ENCODE results near the gene GPR156. TPM values are rescaled to one million over a fixed set of nuclear protein-coding genes. Genes with fewer than 3 reads are reported as not detected.

The GPR156 gene
- total RNA-seq, 1 experiment from 2014 or later, result 1.1 TPM

DNA sequence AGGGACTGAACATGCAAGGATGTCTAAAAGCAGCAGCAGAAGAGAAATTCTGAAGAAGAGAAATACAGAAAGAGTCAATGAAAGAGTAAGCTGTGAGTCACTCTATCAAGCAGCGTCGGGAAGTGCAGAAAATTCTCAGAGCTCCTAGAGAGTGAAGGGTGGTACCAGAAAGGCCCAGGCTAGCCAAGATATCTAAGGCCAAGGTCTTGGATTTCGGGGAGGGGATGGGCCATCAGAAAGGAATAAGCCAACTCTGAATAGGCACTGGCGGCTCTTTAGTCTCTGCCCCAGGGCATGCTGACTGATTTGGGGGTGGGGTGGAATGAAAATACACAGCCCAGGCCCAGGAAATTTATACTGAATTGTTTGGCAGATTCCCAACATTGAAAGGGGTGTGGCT is 70.8 kb downstream of the GPR156 start:
- no peaks in the 10 kb centered on the region for H3K9me3 ChIP-seq
- DNase-seq, result peak; percentile 21
- H3K4me3 ChIP-seq, result no peak overlapping the region
- H3K36me3 ChIP-seq, result no peaks in the 10 kb centered on the region
- H3K27me3 ChIP-seq, result no peaks in the 10 kb centered on the region

DNA sequence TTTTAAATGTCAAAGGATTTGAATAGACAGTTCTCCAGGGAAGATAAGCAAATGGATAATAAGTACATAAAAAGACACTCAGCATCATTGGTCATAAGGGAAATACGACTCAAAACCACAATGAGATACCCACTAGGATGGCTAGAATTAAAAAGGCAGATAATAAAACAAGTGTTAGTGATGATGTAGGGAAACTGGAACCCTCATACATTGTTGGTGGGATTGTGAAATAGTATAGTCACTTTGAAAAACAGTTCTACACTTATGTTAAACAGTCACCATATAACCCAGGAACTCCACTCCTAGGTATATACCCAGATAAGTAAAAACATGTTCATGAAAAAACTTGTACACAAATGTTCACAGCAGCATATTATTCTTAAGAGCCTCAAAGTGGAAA is 72.5 kb downstream of the GPR156 start:
- DNase-seq, result no peak
- Histone ChIP-seq H3K36me3 (no peaks in the 10 kb centered on the region), H3K9me3 (no peaks in the 10 kb centered on the region; the same call in 1 of the 2 replicates), H3K27me3 (no peaks in the 10 kb centered on the region), H3K4me3 (no peak overlapping the region)

DNA sequence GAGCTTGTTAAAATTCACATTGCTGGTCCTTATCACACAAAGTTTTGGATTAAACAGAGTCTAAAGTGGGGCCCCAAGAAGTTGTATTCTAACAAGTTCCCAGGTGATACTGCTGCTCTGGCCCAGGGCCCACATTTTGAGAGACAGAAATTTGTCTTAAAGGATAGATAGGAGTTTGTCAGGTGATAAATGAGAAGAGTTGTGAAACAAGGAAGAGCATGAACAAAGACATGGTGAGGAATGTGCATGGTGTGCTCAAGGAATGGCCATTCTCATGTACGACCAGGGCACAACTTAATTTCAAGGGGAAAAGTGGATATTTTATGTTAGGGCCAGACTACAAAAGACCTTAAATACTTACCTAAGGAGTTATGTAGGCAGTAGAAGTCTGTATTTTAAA is 75.6 kb downstream of the GPR156 start:
- H3K27me3 ChIP-seq, result no peaks in the 10 kb centered on the region

DNA sequence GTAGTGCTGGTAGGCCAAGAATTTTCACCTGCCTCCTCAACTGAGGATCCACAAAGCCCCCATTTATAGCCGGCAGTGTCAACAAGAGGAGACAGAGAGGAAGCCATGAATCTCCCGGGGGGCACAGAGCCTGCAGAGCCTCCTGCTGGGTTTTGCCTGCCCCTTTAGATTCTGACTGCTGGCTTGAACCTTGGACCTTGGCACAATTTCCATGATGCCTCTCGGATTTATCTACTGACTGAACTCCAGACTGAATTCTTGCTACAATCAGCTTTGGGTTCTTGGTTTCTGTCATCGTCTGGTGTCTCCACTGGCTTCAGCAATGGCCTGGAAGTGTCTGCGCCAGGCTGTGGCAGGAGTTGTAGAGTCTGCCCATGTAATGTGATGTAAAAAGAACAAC is 80.7 kb downstream of the GPR156 start:
- Histone ChIP-seq H3K27me3 (no peaks in the 10 kb centered on the region), H3K4me3 (no peak overlapping the region), H3K36me3 (no peaks in the 10 kb centered on the region), H3K9me3 (no peaks in the 10 kb centered on the region; the same call in 1 of the 2 replicates)
- no peak for DNase-seq

More for the DNA sequence above, 75.6 kb downstream of the GPR156 start:
- Histone ChIP-seq H3K9me3 (no peaks in the 10 kb centered on the region; the same call in 1 of the 2 replicates), H3K36me3 (no peaks in the 10 kb centered on the region), H3K4me3 (no peak overlapping the region)
- no peak for DNase-seq

DNA sequence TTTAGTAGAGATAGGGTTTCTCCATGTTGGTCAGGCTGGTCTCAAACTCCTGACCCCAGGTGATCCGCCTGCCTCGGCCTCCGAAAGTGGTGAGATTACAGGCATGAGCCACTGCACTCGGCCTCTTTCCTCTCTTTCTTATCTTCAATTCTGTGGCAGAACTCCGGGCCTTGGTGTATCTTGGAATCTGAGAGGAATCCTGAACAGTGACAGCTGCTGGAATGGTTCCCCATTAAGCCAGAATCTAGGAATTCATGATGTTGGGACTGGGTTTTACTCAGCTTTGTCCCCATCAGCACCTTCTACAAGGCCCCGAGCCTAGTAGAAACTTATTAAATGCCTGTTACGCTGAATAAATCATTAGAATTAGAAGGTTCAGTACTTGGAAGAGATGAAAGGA is 81.4 kb downstream of the GPR156 start:
- no peaks in the 10 kb centered on the region; the same call in 1 of the 2 replicates for H3K9me3 ChIP-seq
- DNase-seq, result no peak

DNA sequence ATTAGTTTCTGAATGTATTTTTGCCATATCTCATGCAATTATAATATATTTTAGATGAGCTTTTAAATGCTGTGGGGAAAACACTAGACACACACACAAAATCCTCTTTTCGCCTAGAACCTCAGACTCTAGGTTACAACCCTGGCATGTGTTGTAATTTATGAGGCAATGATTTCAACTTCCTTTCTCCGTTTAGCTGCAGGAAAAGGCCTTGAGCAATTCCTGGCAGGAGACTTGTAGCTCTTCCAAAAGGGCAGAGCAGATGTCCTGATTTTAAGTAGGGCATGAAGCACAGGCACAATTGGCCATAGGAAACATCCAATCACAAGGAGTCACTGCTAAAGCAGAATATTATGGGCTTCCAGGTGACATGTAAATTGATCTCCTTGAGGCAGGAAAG is 82.0 kb downstream of the GPR156 start:
- Histone ChIP-seq H3K9me3 (no peaks in the 10 kb centered on the region; the same call in 1 of the 2 replicates), H3K4me3 (no peak overlapping the region), H3K36me3 (no peaks in the 10 kb centered on the region), H3K27me3 (no peaks in the 10 kb centered on the region)
- DNase-seq, result peak; percentile 68

More for the DNA sequence above, 81.4 kb downstream of the GPR156 start:
- no peak overlapping the region for H3K4me3 ChIP-seq
- H3K27me3 ChIP-seq, result no peaks in the 10 kb centered on the region
- no peaks in the 10 kb centered on the region for H3K36me3 ChIP-seq

DNA sequence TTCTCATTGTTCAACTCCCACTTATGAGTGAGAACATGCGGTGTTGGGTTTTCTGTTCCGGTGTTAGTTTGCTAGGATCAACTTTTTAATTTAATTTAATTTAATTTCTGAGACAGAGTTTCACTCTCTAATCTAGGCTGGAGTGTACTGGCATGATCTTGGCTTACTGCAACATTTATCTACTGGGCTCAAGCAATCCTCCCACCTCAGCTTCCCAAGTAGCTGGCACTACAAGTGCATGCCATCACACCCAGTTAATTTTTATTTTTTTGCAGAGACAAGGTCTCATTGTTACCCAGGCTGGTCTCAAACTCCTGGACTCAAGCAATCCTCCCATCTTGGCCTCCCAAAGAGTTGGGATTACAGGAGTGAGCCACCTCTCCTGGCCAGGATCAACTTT is 82.7 kb downstream of the GPR156 start:
- H3K4me3 ChIP-seq, result no peak overlapping the region
- DNase-seq, result no peak
- H3K36me3 ChIP-seq, result no peaks in the 10 kb centered on the region

DNA sequence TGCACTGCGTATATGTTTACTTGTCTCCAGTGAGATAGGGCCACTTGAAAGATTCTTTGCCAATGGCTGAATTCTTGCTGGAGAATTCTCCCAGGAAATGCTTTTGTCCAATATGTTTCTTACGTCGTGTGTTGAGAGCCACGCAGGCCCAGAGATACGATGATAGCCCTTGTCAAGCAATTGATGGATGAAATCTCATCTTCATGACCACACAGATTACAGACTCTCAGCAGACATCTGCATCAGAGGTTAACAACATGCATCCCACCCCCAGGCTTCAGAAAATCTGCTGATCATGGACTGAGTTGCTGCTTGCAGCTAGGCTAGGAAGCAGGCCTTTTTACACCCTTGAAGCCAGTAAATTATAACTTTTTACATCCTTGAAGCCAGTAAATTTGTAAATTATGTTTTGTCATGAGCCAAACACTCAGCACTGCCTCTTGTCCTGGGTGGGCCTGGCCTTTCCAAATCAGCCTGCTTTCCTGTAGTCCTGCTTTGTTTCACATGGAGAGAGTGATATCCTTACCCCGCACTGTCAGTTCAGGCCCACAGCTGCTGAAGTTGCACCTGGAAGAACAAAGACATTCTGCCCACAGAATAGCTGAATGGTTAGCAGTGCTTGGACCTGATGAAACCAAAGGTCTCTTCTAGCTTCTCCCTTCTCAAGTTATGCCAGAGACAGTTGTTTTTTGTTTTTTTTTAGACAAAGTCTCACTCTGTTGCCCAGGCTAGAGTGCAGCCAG is 84.4 kb downstream of the GPR156 start:
- Histone ChIP-seq H3K4me3 (no peak overlapping the region), H3K9me3 (no peaks in the 10 kb centered on the region), H3K27me3 (no peaks in the 10 kb centered on the region), H3K36me3 (no peaks in the 10 kb centered on the region)
- DNase-seq, result no peak

More for the DNA sequence above, 82.7 kb downstream of the GPR156 start:
- no peaks in the 10 kb centered on the region for H3K27me3 ChIP-seq
- no peaks in the 10 kb centered on the region for H3K9me3 ChIP-seq

DNA sequence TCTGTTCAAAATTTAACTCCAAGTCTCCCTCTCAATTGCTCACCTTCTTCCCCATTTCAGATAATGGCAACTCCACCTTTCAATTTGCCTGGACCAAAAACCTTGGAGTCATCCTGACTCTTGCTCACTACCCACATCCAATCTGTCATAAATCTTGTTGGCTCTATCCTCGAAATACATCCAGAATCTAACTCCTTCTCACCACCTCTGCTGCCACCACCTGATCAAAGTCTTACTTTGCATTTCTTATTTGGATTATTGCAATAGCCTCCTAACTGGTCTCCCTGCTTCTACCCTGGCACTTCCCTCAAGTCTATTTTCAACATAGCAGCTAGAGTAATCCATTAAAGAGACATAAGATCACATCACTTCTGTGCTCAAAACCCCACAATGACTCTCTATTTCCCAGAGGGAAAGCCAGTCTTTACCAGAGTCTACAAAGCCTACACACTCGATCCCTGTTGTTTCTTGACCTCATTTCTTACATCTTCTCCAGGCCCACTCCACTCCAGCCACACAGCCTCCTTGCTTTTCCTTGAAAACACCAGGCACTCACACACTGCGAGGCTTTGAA is 86.6 kb downstream of the GPR156 start:
- no peak overlapping the region for H3K4me3 ChIP-seq
- H3K9me3 ChIP-seq, result no peaks in the 10 kb centered on the region
- H3K27me3 ChIP-seq, result no peaks in the 10 kb centered on the region
- no peaks in the 10 kb centered on the region for H3K36me3 ChIP-seq
- DNase-seq, result no peak

DNA sequence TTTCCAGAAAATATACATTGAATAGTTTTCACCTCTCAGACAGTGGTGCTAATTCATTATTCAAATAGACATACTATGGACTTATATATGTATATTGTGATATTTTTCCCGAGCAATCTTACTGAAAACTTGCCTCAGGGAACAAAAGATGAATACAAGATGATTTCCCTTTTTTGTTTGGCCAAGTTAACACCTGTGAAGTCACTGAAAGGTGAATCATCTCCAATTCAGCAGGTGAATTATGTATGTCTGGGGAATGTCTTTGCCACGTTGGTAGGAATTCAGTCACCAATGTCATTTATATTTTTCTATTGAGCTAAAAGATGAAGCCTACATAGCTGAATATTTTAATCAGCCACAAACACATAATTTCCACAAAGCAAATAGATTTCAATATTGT is 88.2 kb downstream of the GPR156 start:
- Histone ChIP-seq H3K9me3 (no peaks in the 10 kb centered on the region), H3K36me3 (no peaks in the 10 kb centered on the region), H3K4me3 (no peak overlapping the region), H3K27me3 (no peaks in the 10 kb centered on the region)
- no peak for DNase-seq

DNA sequence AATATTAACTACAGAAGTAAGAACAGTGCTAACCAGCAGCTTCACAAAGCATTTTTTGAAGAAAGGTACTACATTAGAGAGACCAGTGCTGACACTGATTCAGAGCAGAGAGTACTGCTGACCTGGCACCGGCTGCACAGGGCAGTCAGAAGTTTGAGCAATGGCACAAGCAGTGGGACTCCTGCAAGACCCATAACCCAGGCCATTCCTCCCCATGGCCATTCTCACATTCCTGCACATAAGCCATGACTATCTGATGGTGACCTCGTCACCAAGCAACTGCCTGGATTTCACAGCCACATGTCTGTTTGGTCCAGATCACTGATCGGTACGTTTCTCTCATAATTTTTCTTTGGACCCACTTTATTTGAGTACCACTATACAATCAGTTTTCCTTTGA is 88.7 kb downstream of the GPR156 start:
- Histone ChIP-seq H3K36me3 (no peaks in the 10 kb centered on the region), H3K4me3 (no peak overlapping the region), H3K27me3 (no peaks in the 10 kb centered on the region), H3K9me3 (no peaks in the 10 kb centered on the region)
- DNase-seq, result no peak

DNA sequence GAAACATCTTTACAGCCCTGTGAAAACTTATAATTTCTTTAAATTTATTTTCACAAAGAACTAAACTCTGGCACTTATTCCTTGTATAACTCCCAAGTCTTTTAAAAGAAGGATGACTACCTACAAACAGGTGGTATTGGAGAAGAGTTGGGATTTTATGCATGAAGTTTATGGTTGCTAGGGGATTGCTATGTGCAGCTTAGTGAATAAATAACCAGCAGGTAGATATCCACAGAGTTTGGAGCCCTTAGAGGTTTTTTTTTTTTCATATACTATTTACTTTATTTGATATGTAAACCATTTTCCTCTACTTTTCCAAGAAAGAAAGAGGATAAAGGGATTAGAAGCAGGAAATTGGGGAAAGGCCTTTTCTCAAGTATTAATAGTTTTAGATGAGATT is 91.5 kb downstream of the GPR156 start:
- Histone ChIP-seq H3K36me3 (no peaks in the 10 kb centered on the region), H3K4me3 (no peak overlapping the region), H3K27me3 (no peaks in the 10 kb centered on the region), H3K9me3 (no peaks in the 10 kb centered on the region)
- no peak for DNase-seq

DNA sequence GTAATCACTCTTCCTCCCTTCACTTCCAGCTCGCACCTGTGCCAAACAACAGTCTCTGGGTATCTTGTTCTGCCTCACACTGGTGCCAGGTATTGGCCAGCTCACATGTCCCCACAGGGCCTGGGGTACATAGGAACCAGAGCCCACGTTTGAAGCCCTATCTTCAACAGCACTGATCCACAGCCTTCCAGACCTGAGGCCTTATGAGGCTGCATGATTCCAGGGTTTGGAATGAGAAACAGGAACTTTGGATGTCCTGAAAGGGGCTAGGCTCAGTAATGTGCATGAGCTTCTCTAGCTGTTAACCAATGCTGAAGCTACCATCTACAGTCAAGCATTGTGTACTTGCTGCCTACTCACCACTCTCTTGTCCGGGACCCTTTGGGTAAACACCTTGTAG is 92.4 kb downstream of the GPR156 start:
- Histone ChIP-seq H3K4me3 (no peak overlapping the region), H3K36me3 (no peaks in the 10 kb centered on the region)
- no peak for DNase-seq

DNA sequence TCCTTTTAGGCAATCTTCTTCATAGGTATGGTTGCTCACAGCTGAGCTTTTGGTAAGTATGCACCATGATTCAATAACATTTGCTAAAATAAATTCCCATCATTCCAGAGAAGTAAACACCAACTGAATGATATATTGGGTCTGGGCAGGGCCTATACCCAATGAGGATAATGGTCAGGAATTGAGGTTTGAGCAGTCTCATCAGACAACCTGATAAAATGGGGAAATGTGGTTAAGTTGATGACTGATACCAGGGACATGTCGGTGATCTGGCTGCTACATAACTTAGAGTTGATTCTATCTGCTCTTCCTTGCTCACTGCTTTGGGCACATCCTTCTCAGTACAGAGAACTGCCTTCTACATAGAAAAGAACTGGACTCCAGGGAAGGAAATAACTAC is 92.9 kb downstream of the GPR156 start:
- H3K9me3 ChIP-seq, result no peaks in the 10 kb centered on the region
- no peak overlapping the region for H3K4me3 ChIP-seq
- no peaks in the 10 kb centered on the region for H3K36me3 ChIP-seq
- no peak for DNase-seq
- H3K27me3 ChIP-seq, result no peaks in the 10 kb centered on the region

More for the DNA sequence above, 92.4 kb downstream of the GPR156 start:
- Histone ChIP-seq H3K9me3 (no peaks in the 10 kb centered on the region), H3K27me3 (no peaks in the 10 kb centered on the region)

DNA sequence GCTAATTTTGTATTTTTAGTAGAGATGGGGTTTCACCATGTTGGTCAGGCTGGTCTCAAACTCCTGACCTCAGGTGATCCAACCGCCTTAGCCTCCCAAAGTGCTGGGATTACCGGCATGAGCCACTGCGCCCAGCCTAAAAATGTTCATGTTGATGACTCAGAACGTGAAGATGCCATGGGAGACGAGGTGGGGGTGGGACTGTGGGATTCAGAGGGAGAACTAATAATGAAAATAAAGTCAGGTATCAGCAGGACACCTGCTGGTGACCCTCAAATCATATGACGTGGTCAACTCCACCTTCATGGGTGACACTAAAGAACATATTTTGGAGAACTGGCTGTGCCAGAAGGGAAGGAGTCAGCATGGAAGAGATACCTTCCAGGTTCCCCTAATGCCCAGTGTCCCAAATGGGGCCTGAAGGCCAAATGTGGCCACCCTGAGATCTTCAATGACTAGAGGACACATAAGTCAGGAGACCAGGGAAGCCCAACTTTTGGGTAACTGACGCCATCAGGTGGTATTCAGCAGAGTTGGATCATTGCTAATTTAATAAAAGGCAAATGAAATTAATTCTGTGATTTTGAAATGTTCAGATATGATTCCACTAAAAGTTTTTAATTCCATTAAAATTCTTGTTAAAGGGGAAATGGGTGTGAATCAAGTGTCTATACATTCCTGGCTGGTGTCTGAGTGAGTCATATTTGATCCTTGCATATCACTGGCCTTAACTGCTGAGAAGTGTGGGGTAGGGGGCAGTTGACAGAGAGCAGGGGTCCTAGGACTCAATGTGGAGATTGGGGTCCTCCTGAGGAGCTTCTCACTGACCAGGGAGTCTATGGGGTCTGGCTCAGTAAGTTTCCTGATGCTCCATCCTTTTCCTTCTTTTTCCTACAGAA is 102.2 kb downstream of the GPR156 start:
- peak; percentile 37 for DNase-seq
- Histone ChIP-seq H3K4me3 (no peak overlapping the region), H3K36me3 (no peaks in the 10 kb centered on the region), H3K27me3 (no peaks in the 10 kb centered on the region), H3K9me3 (no peaks in the 10 kb centered on the region)

DNA sequence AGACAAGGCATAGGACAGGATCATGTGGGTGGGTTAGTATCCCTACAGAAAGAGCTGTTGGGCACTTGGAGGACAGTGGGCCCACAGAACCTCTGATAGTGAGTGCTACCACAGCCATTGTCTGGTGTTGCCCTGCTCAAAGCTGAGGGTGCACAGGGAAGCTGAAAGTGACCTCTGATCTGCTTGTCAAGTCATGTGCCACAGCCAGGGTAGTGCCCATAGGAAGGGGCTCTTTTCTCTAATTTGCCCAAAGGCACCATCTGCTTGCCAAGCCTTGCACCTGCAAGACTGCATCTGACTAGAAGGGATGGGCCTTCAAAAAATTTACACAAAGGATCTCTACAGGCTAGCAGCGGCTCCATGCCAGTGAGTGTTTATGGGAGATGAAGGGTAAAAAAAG is 103.4 kb downstream of the GPR156 start:
- DNase-seq, result no peak
- no peaks in the 10 kb centered on the region for H3K36me3 ChIP-seq

DNA sequence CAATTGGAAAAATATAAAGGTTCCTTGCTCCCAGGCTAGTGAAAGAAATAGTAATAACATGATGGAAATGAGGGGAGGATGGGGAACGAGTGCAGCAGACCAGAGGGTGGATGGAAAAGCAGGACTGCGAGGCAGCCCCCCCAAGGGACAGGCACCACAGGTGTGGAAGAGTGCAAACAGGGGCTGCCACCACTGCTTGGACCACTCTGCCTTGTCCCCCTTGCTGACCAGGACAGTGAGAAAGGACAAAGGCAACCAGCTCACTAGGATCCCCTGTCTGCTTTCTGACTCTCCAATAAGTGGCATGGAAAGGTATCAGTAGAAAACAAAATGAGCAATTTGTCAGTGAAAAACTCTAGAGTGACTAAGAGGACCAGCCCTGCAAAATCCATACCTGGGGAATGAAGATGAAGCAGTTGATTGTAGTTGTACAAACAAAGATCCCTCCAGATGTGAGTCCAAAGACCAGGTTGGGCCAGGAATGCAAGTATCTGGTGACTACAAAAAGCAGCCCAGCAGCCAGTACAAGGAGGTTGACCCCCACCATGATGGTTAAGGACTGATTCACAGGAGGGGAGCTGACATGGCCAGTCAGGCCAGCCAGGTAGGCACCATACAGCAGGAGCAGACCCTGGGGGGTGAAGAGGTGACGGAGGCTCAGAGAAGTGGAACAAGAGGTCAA is 104.2 kb downstream of the GPR156 start:
- Histone ChIP-seq H3K27me3 (no peaks in the 10 kb centered on the region), H3K36me3 (no peaks in the 10 kb centered on the region), H3K9me3 (no peaks in the 10 kb centered on the region), H3K4me3 (no peak overlapping the region)
- no peak for DNase-seq

More for the DNA sequence above, 103.4 kb downstream of the GPR156 start:
- Histone ChIP-seq H3K9me3 (no peaks in the 10 kb centered on the region), H3K27me3 (no peaks in the 10 kb centered on the region), H3K4me3 (no peak overlapping the region)

Measured in MG63 (cell line).